HUES64 (cell line): ENCODE measurements around the gene ZC3H4.
"Not testable (repeated sequence)": the region's sequence is repeated elsewhere in the genome, so short reads cannot be mapped to it uniquely, and the experiment has no call there.

Experiments
- H3K27ac ChIP-seq: 2 replicates; pipeline ENCODE4 v1.7.0; 2013; ENCODE audit warnings: low read depth, low read length, inconsistent platforms
- H3K27me3 ChIP-seq: 2 replicates; pipeline ENCODE4 v1.6.1; 2013; ENCODE audit warnings: mild to moderate bottlenecking, low read length; ENCODE audit not compliant: insufficient read depth
- H3K36me3 ChIP-seq: 2 replicates; pipeline ENCODE4 v1.6.1; 2013; ENCODE audit warnings: mild to moderate bottlenecking, low read length; ENCODE audit not compliant: insufficient read depth
- H3K4me1 ChIP-seq: 2 replicates; pipeline ENCODE4 v1.6.1; 2013; ENCODE audit warnings: mild to moderate bottlenecking, low read length, moderate library complexity; ENCODE audit not compliant: insufficient read depth
- H3K4me3 ChIP-seq: 2 replicates; pipeline ENCODE4 v1.5.1; 2013; ENCODE audit warnings: mild to moderate bottlenecking, low read length, moderate library complexity
- H3K9ac ChIP-seq: 2 replicates; pipeline ENCODE4 v1.6.1; 2013; ENCODE audit warnings: mild to moderate bottlenecking, low read depth, low read length
- H3K9me3 ChIP-seq: 2 replicates; pipeline ENCODE4 v1.6.1; 2013; ENCODE audit warnings: low read depth, low read length; ENCODE audit not compliant: insufficient read depth
- WGBS: fragments of 150-250, 120-280 bp; methylation state at CpG from one replicate; pipeline ENCODE4 v1.1.7; 2013; ENCODE audit warnings: missing lambda C conversion rate; 5-methylcytosine and 5-hydroxymethylcytosine counted together

The ZC3H4 gene

GRCh38 chr19:47095476-47096099 is 18.0 kb downstream of the ZC3H4 start:
- peaks cover 23% of the 10 kb centered on the region for H3K4me1 ChIP-seq
- no peaks in the 10 kb centered on the region for H3K9me3 ChIP-seq
- no peak overlapping the region for H3K27ac ChIP-seq
- peaks cover 47% of the 10 kb centered on the region for H3K36me3 ChIP-seq
- peak overlapping the region; percentile 51; the same call in 1 of the 2 replicates for H3K9ac ChIP-seq
- 94% methylated on average over 9 of the region's 9 CpGs for WGBS
- no peak overlapping the region for H3K4me3 ChIP-seq
- no peaks in the 10 kb centered on the region for H3K27me3 ChIP-seq

DNA sequence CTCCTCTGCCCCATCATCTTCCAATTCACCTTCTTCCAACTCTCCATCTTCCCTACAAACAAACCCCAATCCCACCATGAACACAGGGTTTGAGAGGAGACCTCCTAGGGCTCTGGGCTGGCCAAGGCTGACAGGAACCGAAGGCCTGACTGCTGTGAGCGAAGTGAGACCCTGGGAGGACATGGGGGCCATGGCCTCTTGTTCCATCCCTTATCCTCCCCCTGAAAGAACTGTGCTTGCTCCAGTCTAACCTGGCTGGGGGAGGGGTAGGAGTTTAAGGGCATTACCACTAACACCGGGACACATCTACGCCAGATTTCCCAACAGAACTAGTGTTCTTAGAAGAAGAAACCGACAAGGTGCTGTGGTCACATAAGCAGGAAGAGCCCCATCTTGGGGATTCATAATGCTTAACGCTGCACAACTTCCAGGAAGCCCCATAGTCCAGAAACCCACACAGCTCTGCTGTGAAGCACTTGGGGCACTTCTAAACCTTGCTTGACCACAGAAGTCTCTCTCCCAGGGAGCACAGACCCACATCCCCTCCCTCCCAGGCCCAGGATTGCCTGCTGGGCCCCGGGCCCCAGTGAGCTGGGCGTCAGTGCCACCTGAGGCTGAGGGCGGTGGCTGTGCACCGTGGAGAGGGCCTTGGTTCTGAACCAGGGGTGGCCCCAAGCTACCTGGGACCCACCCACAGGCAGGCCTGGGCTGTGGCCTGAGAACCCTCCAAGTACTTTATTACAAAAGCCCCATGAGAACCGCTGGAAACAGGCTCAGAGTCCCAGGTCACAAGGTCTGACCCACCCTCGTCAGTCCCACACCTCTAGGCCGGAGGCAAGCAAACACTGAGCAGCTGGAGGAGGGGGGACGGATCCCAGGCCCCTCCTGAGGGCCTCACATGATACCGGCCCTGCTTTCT is 18.8 kb downstream of the ZC3H4 start:
- H3K27ac ChIP-seq, result 0 out of 2 replicates have a peak overlapping the region, but pooled peaks have one; percentile 45
- WGBS, result 94% methylated on average over 15 of the region's 15 CpGs

GRCh38 chr19:47093841-47094240 is 19.7 kb downstream of the ZC3H4 start:
- H3K27me3 ChIP-seq, result no peaks in the 10 kb centered on the region
- H3K36me3 ChIP-seq, result peaks cover 63% of the 10 kb centered on the region
- no peak overlapping the region for H3K9ac ChIP-seq
- H3K9me3 ChIP-seq, result no peaks in the 10 kb centered on the region
- H3K4me1 ChIP-seq, result peaks cover 22% of the 10 kb centered on the region
- no peak overlapping the region for H3K4me3 ChIP-seq
- no peak overlapping the region for H3K27ac ChIP-seq
- 95% methylated on average over 10 of the region's 10 CpGs for WGBS

More for the DNA sequence above, 18.8 kb downstream of the ZC3H4 start:
- Histone ChIP-seq H3K36me3 (peaks cover 55% of the 10 kb centered on the region), H3K9ac (peak overlapping the region; percentile 51; the same call in 1 of the 2 replicates), H3K27me3 (no peaks in the 10 kb centered on the region), H3K4me1 (peaks cover 23% of the 10 kb centered on the region), H3K4me3 (no peak overlapping the region), H3K9me3 (no peaks in the 10 kb centered on the region)

GRCh38 chr19:47093254-47093653 is 20.3 kb downstream of the ZC3H4 start:
- peaks cover 19% of the 10 kb centered on the region for H3K4me1 ChIP-seq
- no peak overlapping the region for H3K4me3 ChIP-seq
- peaks cover 69% of the 10 kb centered on the region for H3K36me3 ChIP-seq
- no peak overlapping the region for H3K9ac ChIP-seq
- 95% methylated on average over 5 of the region's 5 CpGs for WGBS
- no peak overlapping the region for H3K27ac ChIP-seq
- no peaks in the 10 kb centered on the region for H3K27me3 ChIP-seq
- H3K9me3 ChIP-seq, result no peaks in the 10 kb centered on the region

GRCh38 chr19:47089767-47090350 is 23.7 kb downstream of the ZC3H4 start:
- Histone ChIP-seq H3K4me3 (no peak overlapping the region), H3K27me3 (no peaks in the 10 kb centered on the region), H3K9ac (no peak overlapping the region), H3K4me1 (no peaks in the 10 kb centered on the region), H3K9me3 (no peaks in the 10 kb centered on the region), H3K27ac (no peak overlapping the region), H3K36me3 (peaks cover 91% of the 10 kb centered on the region)
- 97% methylated on average over 21 of the region's 21 CpGs for WGBS

GRCh38 chr19:47086280-47086679 is 27.3 kb downstream of the ZC3H4 start:
- 98% methylated on average over 17 of the region's 17 CpGs for WGBS
- Histone ChIP-seq H3K9ac (no peak overlapping the region), H3K27ac (no peak overlapping the region), H3K9me3 (no peaks in the 10 kb centered on the region), H3K4me1 (no peaks in the 10 kb centered on the region), H3K4me3 (no peak overlapping the region), H3K36me3 (peaks cover 95% of the 10 kb centered on the region), H3K27me3 (no peaks in the 10 kb centered on the region)

DNA sequence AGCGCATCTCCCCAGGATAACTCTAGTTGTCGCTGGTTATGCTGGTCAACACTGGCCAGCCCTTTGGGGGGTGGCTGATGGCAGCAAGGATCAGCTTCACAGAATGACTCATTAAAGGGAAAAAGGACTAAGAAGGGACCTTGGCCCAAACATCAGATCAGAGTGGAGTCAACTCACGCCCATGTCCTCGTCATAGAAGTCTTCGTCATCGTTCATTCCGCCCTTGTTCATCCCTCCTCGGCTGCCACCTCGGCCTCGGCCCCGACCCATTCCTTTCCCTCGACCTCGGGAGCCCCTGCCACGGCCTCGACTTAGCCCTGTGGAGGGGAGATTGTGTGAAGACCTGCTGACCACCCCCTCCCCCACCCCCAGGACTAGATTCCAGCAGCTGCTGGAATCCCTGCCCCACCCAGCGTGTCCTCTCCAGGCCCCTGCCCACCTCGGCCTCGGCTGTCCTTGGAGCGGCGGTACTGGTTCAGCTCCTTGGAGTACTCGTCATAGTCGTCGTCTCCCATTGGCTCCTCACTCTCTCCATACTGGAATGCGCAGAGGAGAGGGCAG is 28.6 kb downstream of the ZC3H4 start:
- Histone ChIP-seq H3K36me3 (peaks cover 95% of the 10 kb centered on the region), H3K9ac (no peak overlapping the region), H3K27ac (no peak overlapping the region), H3K9me3 (no peaks in the 10 kb centered on the region), H3K27me3 (no peaks in the 10 kb centered on the region), H3K4me3 (no peak overlapping the region), H3K4me1 (no peaks in the 10 kb centered on the region)
- 93% methylated on average over 24 of the region's 24 CpGs for WGBS

- no peaks in the 10 kb centered on the region for H3K27me3 ChIP-seq
- no peaks in the 10 kb centered on the region for H3K4me1 ChIP-seq
- H3K9ac ChIP-seq, result no peak overlapping the region
- H3K4me3 ChIP-seq, result no peak overlapping the region
- 96% methylated on average over 5 of the region's 5 CpGs for WGBS
- H3K9me3 ChIP-seq, result no peaks in the 10 kb centered on the region
- peaks cover 96% of the 10 kb centered on the region for H3K36me3 ChIP-seq
- H3K27ac ChIP-seq, result no peak overlapping the region
Observed at GRCh38 chr19:47082493-47082892, 31.1 kb downstream of the ZC3H4 start.

- H3K9ac ChIP-seq, result no peak overlapping the region
- H3K4me1 ChIP-seq, result no peaks in the 10 kb centered on the region
- H3K27me3 ChIP-seq, result no peaks in the 10 kb centered on the region
- H3K4me3 ChIP-seq, result no peak overlapping the region
- H3K36me3 ChIP-seq, result peaks cover 94% of the 10 kb centered on the region
- no peak overlapping the region for H3K27ac ChIP-seq
- 96% methylated on average over 6 of the region's 6 CpGs for WGBS
- no peaks in the 10 kb centered on the region for H3K9me3 ChIP-seq
Observed at GRCh38 chr19:47081095-47081494, 32.5 kb downstream of the ZC3H4 start.

- H3K9ac ChIP-seq, H3K27me3 ChIP-seq, H3K9me3 ChIP-seq, H3K27ac ChIP-seq, H3K4me3 ChIP-seq, H3K4me1 ChIP-seq: not testable (repeated sequence)
- 96% methylated on average over 13 of the region's 13 CpGs for WGBS
- H3K36me3 ChIP-seq, result peaks cover 92% of the 10 kb centered on the region
Observed at GRCh38 chr19:47078351-47078750, 35.2 kb downstream of the ZC3H4 start.

DNA sequence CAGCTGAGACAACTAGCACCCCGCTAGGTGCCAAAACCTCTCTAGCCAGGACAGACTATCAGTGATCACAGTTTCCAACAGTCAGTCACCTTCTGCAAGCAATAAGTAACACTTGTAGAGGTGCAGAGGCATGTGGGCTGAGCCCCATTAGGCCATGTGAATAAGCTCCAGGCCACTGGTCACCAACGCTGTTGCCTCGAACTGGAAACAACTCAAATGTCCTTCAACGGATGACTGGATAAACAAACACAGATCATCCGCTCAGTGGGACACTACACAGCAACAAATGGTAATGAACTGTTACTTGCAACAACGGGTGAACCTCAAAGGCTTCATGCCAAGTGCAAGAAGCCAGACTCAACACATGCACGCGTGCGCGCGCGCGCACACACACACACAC is 37.6 kb downstream of the ZC3H4 start:
- Histone ChIP-seq H3K27me3 (no peaks in the 10 kb centered on the region), H3K9ac (no peak overlapping the region), H3K4me3 (no peak overlapping the region), H3K4me1 (no peaks in the 10 kb centered on the region), H3K27ac (no peak overlapping the region), H3K9me3 (no peaks in the 10 kb centered on the region), H3K36me3 (peaks cover 85% of the 10 kb centered on the region)
- 89% methylated on average over 13 of the region's 13 CpGs for WGBS
